ENCODE measurements around the gene MYRFL. TPM values are rescaled to one million over a fixed set of nuclear protein-coding genes. Genes with fewer than 3 reads are reported as not detected.

MYRFL gene
- total RNA-seq, 4 donors from 2014 or later = 1.1 TPM; not detected in 3

DNA sequence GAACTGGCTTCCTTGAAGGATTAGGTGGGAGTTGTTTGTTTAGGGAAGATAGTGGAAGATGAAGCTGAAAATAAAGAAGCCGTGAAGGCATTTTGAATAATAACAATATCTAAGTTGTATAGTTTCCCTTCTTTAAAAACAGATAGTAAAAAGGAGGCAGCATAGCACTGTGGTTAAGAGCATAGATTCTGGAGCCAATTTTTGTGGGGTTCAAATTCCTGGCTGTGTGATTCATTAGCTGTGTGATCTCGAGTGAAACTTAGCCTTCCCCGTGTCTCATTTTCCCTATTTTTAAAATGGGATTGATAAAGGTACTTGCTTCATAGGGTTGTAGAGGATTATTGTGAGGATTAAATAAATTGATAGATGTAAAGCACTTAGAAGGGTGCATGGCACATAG, 104.5 kb downstream of the MYRFL start:
- no peaks in the 10 kb centered on the region for H3K9me3 ChIP-seq
- ATAC-seq (no peak), DNase-seq (no peak)
- in situ Hi-C loops (cut with MboI; ENCODE audit: low sequenced_read_pairs in 4 of 4) = no loop called here
- TF ChIP-seq CTCF (IDR thresholded peaks at IDR 0.05 in 4 of 5, conservative IDR thresholded peaks at IDR 0.05 in 1 of 5) (no peak), POLR2A (IDR thresholded peaks at IDR 0.05) (no peak)
- intact Hi-C loops (cut with DNase I; ENCODE audit: low total_unique reads) = no loop called here
- H3K36me3 ChIP-seq = no peaks in the 10 kb centered on the region
- H3K4me1 ChIP-seq = no peaks in the 10 kb centered on the region
- no peaks in the 10 kb centered on the region for H3K27me3 ChIP-seq
- H3K27ac ChIP-seq = no peak overlapping the region
- H3K4me3 ChIP-seq = no peak overlapping the region

DNA sequence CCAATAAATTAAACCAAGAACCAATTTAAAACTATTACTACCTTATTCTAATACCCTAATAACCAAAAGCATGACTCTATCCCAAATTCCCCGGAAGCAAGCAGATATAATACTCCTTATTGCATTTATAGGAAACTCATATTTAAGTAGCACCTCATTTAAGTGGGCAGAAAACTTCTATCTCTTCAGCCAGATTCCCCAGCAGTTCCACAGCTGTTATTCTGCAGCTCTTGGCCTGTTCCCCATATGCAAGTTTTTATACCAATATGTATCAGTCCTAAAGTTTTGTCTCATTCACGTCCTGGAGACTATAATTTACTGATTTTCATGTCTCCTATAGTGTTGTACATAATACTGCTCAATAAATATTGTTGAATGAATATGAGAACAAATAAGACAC, 106.5 kb downstream of the MYRFL start:
- H3K4me3 ChIP-seq = no peak overlapping the region
- no peaks in the 10 kb centered on the region for H3K27me3 ChIP-seq
- no peaks in the 10 kb centered on the region for H3K36me3 ChIP-seq
- intact Hi-C loops (cut with DNase I; ENCODE audit: low total_unique reads) (no loop called here), in situ Hi-C loops (cut with MboI; ENCODE audit: low sequenced_read_pairs in 4 of 4) (no loop called here)
- no peaks in the 10 kb centered on the region for H3K4me1 ChIP-seq
- DNase-seq = no peak
- no peak overlapping the region for H3K27ac ChIP-seq
- no peak for TF ChIP-seq CTCF (IDR thresholded peaks at IDR 0.05 in 4 of 5, conservative IDR thresholded peaks at IDR 0.05 in 1 of 5)
- no peak for TF ChIP-seq POLR2A (IDR thresholded peaks at IDR 0.05)
- no peaks in the 10 kb centered on the region for H3K9me3 ChIP-seq
- no peak for ATAC-seq

- in situ Hi-C loops (cut with MboI; ENCODE audit: low sequenced_read_pairs in 4 of 4) (no loop called here), intact Hi-C loops (cut with DNase I; ENCODE audit: low total_unique reads) (no loop called here)
- no peaks in the 10 kb centered on the region for H3K27me3 ChIP-seq
- no peaks in the 10 kb centered on the region for H3K9me3 ChIP-seq
- DNase-seq (no peak), ATAC-seq (no peak)
- H3K4me3 ChIP-seq = no peak overlapping the region
- no peaks in the 10 kb centered on the region for H3K36me3 ChIP-seq
- no peak overlapping the region for H3K27ac ChIP-seq
- H3K4me1 ChIP-seq = no peaks in the 10 kb centered on the region
- TF ChIP-seq POLR2A (IDR thresholded peaks at IDR 0.05) (no peak), CTCF (IDR thresholded peaks at IDR 0.05 in 4 of 5, conservative IDR thresholded peaks at IDR 0.05 in 1 of 5) (no peak)
These were observed 107.1 kb downstream of the MYRFL start for GRCh38 chr12:69932154-69932553.

- H3K27ac ChIP-seq = no peak overlapping the region
- H3K9me3 ChIP-seq = no peaks in the 10 kb centered on the region
- in situ Hi-C loops (cut with MboI; ENCODE audit: low sequenced_read_pairs in 4 of 4) = no loop called here
- no peaks in the 10 kb centered on the region for H3K27me3 ChIP-seq
- H3K36me3 ChIP-seq = no peaks in the 10 kb centered on the region
- TF ChIP-seq POLR2A (IDR thresholded peaks at IDR 0.05) = no peak
- TF ChIP-seq CTCF (IDR thresholded peaks at IDR 0.05 in 4 of 5, conservative IDR thresholded peaks at IDR 0.05 in 1 of 5) = no peak
- DNase-seq = no peak
- no peaks in the 10 kb centered on the region for H3K4me1 ChIP-seq
- no peak overlapping the region for H3K4me3 ChIP-seq
- no peak for ATAC-seq
- intact Hi-C loops (cut with DNase I; ENCODE audit: low total_unique reads) = no loop called here
These were observed 107.9 kb downstream of the MYRFL start for GRCh38 chr12:69932676-69933552.
